Mammary epithelial cell (primary cell): ENCODE measurements around the gene USP51.
"Not testable (repeated sequence)": the region's sequence is repeated elsewhere in the genome, so short reads cannot be mapped to it uniquely, and the experiment has no call there.

ENCODE experiments used
- EZH2 ChIP-seq: IDR thresholded peaks from 2 replicates; pipeline ENCODE4 v1.6.1; 2012; ENCODE audit warnings: low read length, inconsistent platforms, borderline replicate concordance
- TF ChIP-seq, protein P1 (sequence below), 2 donors: IDR thresholded peaks in 1 of 2; conservative IDR thresholded peaks in 1 of 2; 2 replicates each; pipeline ENCODE4 v1.5.1; 2011 to 2012; ENCODE audit warnings: inconsistent platforms in 2 of 2, low read length in 2 of 2, mild to moderate bottlenecking in 2 of 2, control low read depth in 1 of 2, low read depth in 1 of 2; ENCODE audit not compliant: insufficient read depth in 1 of 2; ENCODE audit errors: extremely low read depth in 1 of 2

DNA sequence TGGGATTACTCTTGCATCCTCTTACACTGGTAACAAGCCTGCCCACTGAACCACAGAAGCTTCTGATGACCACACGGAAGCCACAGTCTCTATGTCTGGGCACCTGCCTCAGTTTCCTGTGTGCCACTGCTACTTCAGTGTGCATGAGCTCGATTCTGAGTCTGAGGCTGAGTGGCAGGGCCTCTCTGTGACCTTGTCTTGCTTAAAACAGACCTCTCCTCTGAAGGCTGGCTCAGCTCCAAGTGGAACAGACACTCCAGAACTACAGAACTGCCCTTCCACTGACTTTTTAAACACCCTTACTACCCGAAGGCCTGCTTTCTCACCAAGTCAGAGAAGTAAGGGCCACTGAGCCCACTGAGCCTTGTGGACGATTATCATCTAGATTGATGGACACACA is 29.7 kb downstream of the USP51 start:
- TF ChIP-seq EZH2 = not testable (repeated sequence)
- TF ChIP-seq, protein P1, sequence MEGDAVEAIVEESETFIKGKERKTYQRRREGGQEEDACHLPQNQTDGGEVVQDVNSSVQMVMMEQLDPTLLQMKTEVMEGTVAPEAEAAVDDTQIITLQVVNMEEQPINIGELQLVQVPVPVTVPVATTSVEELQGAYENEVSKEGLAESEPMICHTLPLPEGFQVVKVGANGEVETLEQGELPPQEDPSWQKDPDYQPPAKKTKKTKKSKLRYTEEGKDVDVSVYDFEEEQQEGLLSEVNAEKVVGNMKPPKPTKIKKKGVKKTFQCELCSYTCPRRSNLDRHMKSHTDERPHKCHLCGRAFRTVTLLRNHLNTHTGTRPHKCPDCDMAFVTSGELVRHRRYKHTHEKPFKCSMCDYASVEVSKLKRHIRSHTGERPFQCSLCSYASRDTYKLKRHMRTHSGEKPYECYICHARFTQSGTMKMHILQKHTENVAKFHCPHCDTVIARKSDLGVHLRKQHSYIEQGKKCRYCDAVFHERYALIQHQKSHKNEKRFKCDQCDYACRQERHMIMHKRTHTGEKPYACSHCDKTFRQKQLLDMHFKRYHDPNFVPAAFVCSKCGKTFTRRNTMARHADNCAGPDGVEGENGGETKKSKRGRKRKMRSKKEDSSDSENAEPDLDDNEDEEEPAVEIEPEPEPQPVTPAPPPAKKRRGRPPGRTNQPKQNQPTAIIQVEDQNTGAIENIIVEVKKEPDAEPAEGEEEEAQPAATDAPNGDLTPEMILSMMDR (conservative IDR thresholded peaks at IDR 0.05 in 1 of 2, IDR thresholded peaks at IDR 0.05 in 1 of 2; ENCODE audit: extremely low read depth in 1 of 2, insufficient read depth in 1 of 2, low read depth in 1 of 2, low read length in 2 of 2) = not testable (repeated sequence)
